Suprapubic skin (tissue), 3 donors: ENCODE results near the gene EP300.

Experiments used
- POLR2A ChIP-seq, 2 donors: fragments of 450-650 bp; IDR thresholded peaks; one replicate each; pipeline ENCODE4 v1.6.1; 2017; ENCODE audit warnings: antibody characterized with exemption in 2 of 2, mild to moderate bottlenecking in 2 of 2, moderate library complexity in 2 of 2
- TF ChIP-seq, protein P1 (sequence below), 2 donors: fragments of 200-600 bp in 1 of 2; fragments of 450-650 bp in 1 of 2; sonication (generic) in 1 of 2; IDR thresholded peaks; one replicate each; pipeline ENCODE4 v1.5.1; 2016 to 2019; ENCODE audit warnings: antibody characterized with exemption in 2 of 2, mild to moderate bottlenecking in 1 of 2, moderate library complexity in 1 of 2

DNA sequence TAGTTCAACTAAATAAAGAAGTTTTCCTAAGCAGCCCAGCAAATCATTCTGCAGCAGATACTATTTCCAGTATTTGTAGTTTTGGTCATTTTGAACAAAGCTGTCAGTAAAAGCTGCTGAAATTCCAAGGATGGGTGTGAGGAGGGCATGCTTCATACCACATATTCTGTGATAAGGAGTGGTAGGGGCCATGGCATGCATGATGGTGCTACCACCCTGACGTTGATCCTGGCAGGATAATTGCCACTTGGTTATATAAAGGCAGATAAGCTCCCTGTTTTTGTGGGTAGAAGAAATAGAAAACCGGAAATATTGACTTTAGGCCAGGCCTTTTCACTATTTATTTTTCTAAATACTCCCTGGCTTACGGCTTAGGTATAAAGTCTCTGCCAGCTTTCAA lies 79.6 kb downstream of the EP300 start:
- TF ChIP-seq, protein P1, sequence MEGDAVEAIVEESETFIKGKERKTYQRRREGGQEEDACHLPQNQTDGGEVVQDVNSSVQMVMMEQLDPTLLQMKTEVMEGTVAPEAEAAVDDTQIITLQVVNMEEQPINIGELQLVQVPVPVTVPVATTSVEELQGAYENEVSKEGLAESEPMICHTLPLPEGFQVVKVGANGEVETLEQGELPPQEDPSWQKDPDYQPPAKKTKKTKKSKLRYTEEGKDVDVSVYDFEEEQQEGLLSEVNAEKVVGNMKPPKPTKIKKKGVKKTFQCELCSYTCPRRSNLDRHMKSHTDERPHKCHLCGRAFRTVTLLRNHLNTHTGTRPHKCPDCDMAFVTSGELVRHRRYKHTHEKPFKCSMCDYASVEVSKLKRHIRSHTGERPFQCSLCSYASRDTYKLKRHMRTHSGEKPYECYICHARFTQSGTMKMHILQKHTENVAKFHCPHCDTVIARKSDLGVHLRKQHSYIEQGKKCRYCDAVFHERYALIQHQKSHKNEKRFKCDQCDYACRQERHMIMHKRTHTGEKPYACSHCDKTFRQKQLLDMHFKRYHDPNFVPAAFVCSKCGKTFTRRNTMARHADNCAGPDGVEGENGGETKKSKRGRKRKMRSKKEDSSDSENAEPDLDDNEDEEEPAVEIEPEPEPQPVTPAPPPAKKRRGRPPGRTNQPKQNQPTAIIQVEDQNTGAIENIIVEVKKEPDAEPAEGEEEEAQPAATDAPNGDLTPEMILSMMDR (IDR thresholded peaks at IDR 0.05), result no peak
- TF ChIP-seq POLR2A (IDR thresholded peaks at IDR 0.05), result no peak
